HepG2 (cell line): ENCODE measurements around the gene SMCHD1. TPM values are rescaled to one million over a fixed set of nuclear protein-coding genes. Genes with fewer than 3 reads are reported as not detected.

Experiments
- ATAC-seq: fragments of 200-7000 bp; cut with Tn5 transposase; 3 replicates; pipeline ENCODE4 v1.9.1; 2020; ENCODE audit warnings: mild to moderate bottlenecking, moderate library complexity
- BruUV-seq: library from RNA; stranded (reverse); fragments of 400-500 nt; replicated peaks from 2 replicates; lab custom pipeline; 2021; lab: Mats Ljungman, UMichigan
- CTCF ChIA-PET: fragments of 300-600 bp; formaldehyde crosslinking; extraction: SDS; loops from one replicate; lab custom pipeline; 2021; ENCODE audit warnings: low total read pairs, inconsistent platforms, low intra/inter-chr PET ratio; lab: Yijun Ruan, JAX
- POLR2A ChIA-PET: fragments of 350-600 bp; sonication (Branson Sonifier 250); formaldehyde crosslinking; loops from one replicate; lab custom pipeline; 2020; ENCODE audit warnings: antibody characterized with exemption, inconsistent platforms; lab: Yijun Ruan, JAX
- DNase-seq: peaks from one replicate; pipeline ENCODE4 v3.0.0-alpha.2; 2015; ENCODE audit warnings: low spot score
- FAIRE-seq: peaks from 3 replicates; lab custom pipeline; 2011; peaks lifted over from hg19 to GRCh38; lab: Jason Lieb, UNC
- H2AFZ ChIP-seq: one replicate; pipeline ENCODE4 v1.6.1; 2011; ENCODE audit warnings: low read length, inconsistent platforms
- H3K27ac ChIP-seq: fragments of 300-600 bp; 3 replicates; pipeline ENCODE4 v1.8.0; 2011; ENCODE audit warnings: mixed run types, mild to moderate bottlenecking, mixed read lengths, low read length, inconsistent platforms; ENCODE audit not compliant: insufficient read depth; ENCODE audit errors: extremely low read length
- H3K27me3 ChIP-seq, 2 experiments: fragments of 200-600 bp in 1 of 2; 2 replicates in 1 of 2; 3 replicates in 1 of 2; pipeline versions ENCODE4 v1.6.0 to v1.8.0; 2011; ENCODE audit warnings: low read length in 2 of 2, mild to moderate bottlenecking in 2 of 2, moderate library complexity in 2 of 2, inconsistent platforms in 1 of 2; ENCODE audit not compliant: insufficient read depth in 2 of 2, control insufficient read depth in 1 of 2
- H3K36me3 ChIP-seq, 2 experiments: fragments of 200-600 bp in 1 of 2; replicated peaks in 1 of 2; 2 replicates in 1 of 2; 3 replicates in 1 of 2; pipeline versions ENCODE4 v1.5.1 to v1.8.0; 2011; ENCODE audit warnings: low read length in 2 of 2, inconsistent platforms in 1 of 2; ENCODE audit not compliant: insufficient read depth in 2 of 2, control insufficient read depth in 1 of 2
- H3K4me1 ChIP-seq: 2 replicates; pipeline ENCODE4 v1.5.1; 2012; ENCODE audit warnings: low read length, inconsistent platforms; ENCODE audit not compliant: insufficient read depth
- H3K4me2 ChIP-seq: 2 replicates; pipeline ENCODE4 v1.6.0; 2011; ENCODE audit warnings: low read depth, low read length, inconsistent platforms
- H3K4me3 ChIP-seq, 3 experiments: fragments of 200-600 bp in 1 of 3; sonication (generic), shearing (Covaris generic) in 1 of 3; replicated peaks in 1 of 3; 2 replicates each; pipeline ENCODE4 v1.5.1; 2011 to 2016; ENCODE audit warnings: low read length in 3 of 3, inconsistent platforms in 2 of 3, low read depth in 2 of 3, mild to moderate bottlenecking in 2 of 3, control low read depth in 1 of 3, mixed read lengths in 1 of 3; ENCODE audit not compliant: insufficient read depth in 1 of 3
- H3K79me2 ChIP-seq: one replicate; pipeline ENCODE4 v1.6.1; 2011; ENCODE audit warnings: low read length, inconsistent platforms; ENCODE audit not compliant: insufficient read depth
- H3K9ac ChIP-seq: 2 replicates; pipeline ENCODE4 v1.6.0; 2011; ENCODE audit warnings: mild to moderate bottlenecking, low read depth, low read length, inconsistent platforms; ENCODE audit not compliant: insufficient read depth
- H3K9me3 ChIP-seq: 2 replicates; pipeline ENCODE4 v1.5.1; 2012; ENCODE audit warnings: mild to moderate bottlenecking, low read length
- H4K20me1 ChIP-seq: 2 replicates; pipeline ENCODE4 v1.6.0; 2011; ENCODE audit warnings: inconsistent platforms, mild to moderate bottlenecking, low read length, moderate library complexity; ENCODE audit not compliant: insufficient read depth
- CREB1 ChIP-seq, 2 experiments: fragments of 450-650 bp in 1 of 2; IDR thresholded peaks; 2 replicates each; pipeline ENCODE4 v1.6.1; 2016 to 2017; ENCODE audit warnings: control low read depth in 1 of 2, mild to moderate bottlenecking in 1 of 2, missing compliant biosample characterization in 1 of 2, missing genetic modification characterization in 1 of 2
- KAT7 ChIP-seq: IDR thresholded peaks from 2 replicates; pipeline ENCODE4 v1.6.1; 2018; ENCODE audit warnings: borderline replicate concordance, missing compliant biosample characterization
- KMT2A ChIP-seq: sonication (generic); formaldehyde crosslinking; IDR thresholded peaks from 2 replicates; pipeline ENCODE4 v1.4.0; 2020; ENCODE audit warnings: missing genetic modification reagents
- MBNL3 ChIP-seq: fragments of 250-450 bp; sonication (Bioruptor Pico); conservative IDR thresholded peaks from 2 replicates; pipeline ENCODE4 v1.8.0; 2022; ENCODE audit warnings: mild to moderate bottlenecking, inconsistent platforms
- RBFOX2 ChIP-seq: fragments of 200-400 bp; formaldehyde crosslinking; IDR thresholded peaks from 2 replicates; pipeline ENCODE4 v1.6.1; 2017; ENCODE audit warnings: low read depth, mild to moderate bottlenecking, low read length
- TEAD2 ChIP-seq: sonication (generic); formaldehyde crosslinking; IDR thresholded peaks from 2 replicates; pipeline ENCODE4 v1.9.0; 2021; ENCODE audit warnings: missing genetic modification reagents
- ZC3H4 ChIP-seq: sonication (generic); formaldehyde crosslinking; IDR thresholded peaks from 2 replicates; pipeline ENCODE4 v1.4.0; 2020; ENCODE audit warnings: missing genetic modification reagents, borderline replicate concordance
- ZNF124 ChIP-seq: sonication (generic); formaldehyde crosslinking; IDR thresholded peaks from 2 replicates; pipeline ENCODE4 v1.4.0; 2020; ENCODE audit warnings: missing genetic modification reagents
- ZNF234 ChIP-seq: sonication (generic); formaldehyde crosslinking; conservative IDR thresholded peaks from 2 replicates; pipeline ENCODE4 v1.5.1; 2020; ENCODE audit warnings: mild to moderate bottlenecking, missing genetic modification reagents
- ZNF367 ChIP-seq: sonication (generic); formaldehyde crosslinking; IDR thresholded peaks from 2 replicates; pipeline ENCODE4 v1.4.0; 2020; ENCODE audit warnings: missing genetic modification reagents, borderline replicate concordance
- ZNF383 ChIP-seq: sonication (generic); formaldehyde crosslinking; IDR thresholded peaks from 2 replicates; pipeline ENCODE4 v1.4.0; 2020; ENCODE audit warnings: missing genetic modification reagents, mild to moderate bottlenecking, borderline replicate concordance
- ZNF562 ChIP-seq: sonication (generic); formaldehyde crosslinking; IDR thresholded peaks from 2 replicates; pipeline ENCODE4 v1.8.0; 2022; ENCODE audit warnings: missing genetic modification reagents, borderline replicate concordance
- ZNF629 ChIP-seq: sonication (generic); formaldehyde crosslinking; conservative IDR thresholded peaks from 2 replicates; pipeline ENCODE4 v1.5.0; 2020; ENCODE audit warnings: missing genetic modification reagents
- ZNF737 ChIP-seq: sonication (generic); formaldehyde crosslinking; IDR thresholded peaks from 2 replicates; pipeline ENCODE4 v1.5.0; 2020; ENCODE audit warnings: missing genetic modification reagents, mild to moderate bottlenecking, borderline replicate concordance
- WGBS: methylation state at CpG from one replicate; pipeline ENCODE4 v1.1.6; 2017; ENCODE audit warnings: low lambda C conversion rate; 5-methylcytosine and 5-hydroxymethylcytosine counted together
- in situ Hi-C: cut with HindIII; loops from 2 replicates; pipeline ENCODE4 v1.10.0; 2017; ENCODE audit warnings: low pct_unique_long_range_greater_than_20kb; ENCODE audit not compliant: extremely low pct_ligation_motif_present
- intact Hi-C: fragments of 100-400 bp; cut with micrococcal nuclease; formaldehyde crosslinking; loops from one replicate; pipeline ENCODE4 v1.10.0; 2022; ENCODE audit not compliant: unreplicated experiment
- polyA plus RNA-seq, 8 experiments: library from polyadenylated mRNA; depleted of rRNA in 3 of 8; stranded (reverse) in 7 of 8; unstranded in 1 of 8; fragments of >200 nt; fragmentation: Illumina TruSeq in 4 of 8; extraction: Trizol in 4 of 8; gene quantifications; 2 replicates each; pipeline versions ENCODE4 v1.2.1 to v1.2.3, GENCODE V29; 2011 to 2016; ENCODE audit warnings: low read depth in 4 of 8, missing spikeins in 1 of 8, mixed read lengths in 1 of 8; ENCODE audit not compliant: insufficient read depth in 1 of 8
- total RNA-seq, 5 experiments: library from RNA; depleted of rRNA; stranded (reverse); fragments of >200 nt; fragmentation: Illumina TruSeq; extraction: Trizol; gene quantifications; 2 replicates each; pipeline ENCODE4 v1.2.3, GENCODE V29; 2016; ENCODE audit warnings: low read depth in 1 of 5
- TF ChIP-seq, protein P1 (sequence below): fragments of 450-650 bp; IDR thresholded peaks from 2 replicates; pipeline ENCODE4 v1.6.1; 2016
- TF ChIP-seq, protein P2 (sequence below): IDR thresholded peaks from 2 replicates; pipeline ENCODE4 v1.6.1; 2016; ENCODE audit warnings: mild to moderate bottlenecking
- TF ChIP-seq, protein P3 (sequence below): sonication (generic); formaldehyde crosslinking; IDR thresholded peaks from 2 replicates; pipeline ENCODE4 v1.4.0; 2020; ENCODE audit warnings: missing genetic modification reagents

Gene SMCHD1
- total and polyA plus RNA-seq, 2 of the 13 experiments (the other 11 are each of a cell fraction or from before 2014, with no cell fraction given): 21.4 to 93.6 TPM

DNA sequence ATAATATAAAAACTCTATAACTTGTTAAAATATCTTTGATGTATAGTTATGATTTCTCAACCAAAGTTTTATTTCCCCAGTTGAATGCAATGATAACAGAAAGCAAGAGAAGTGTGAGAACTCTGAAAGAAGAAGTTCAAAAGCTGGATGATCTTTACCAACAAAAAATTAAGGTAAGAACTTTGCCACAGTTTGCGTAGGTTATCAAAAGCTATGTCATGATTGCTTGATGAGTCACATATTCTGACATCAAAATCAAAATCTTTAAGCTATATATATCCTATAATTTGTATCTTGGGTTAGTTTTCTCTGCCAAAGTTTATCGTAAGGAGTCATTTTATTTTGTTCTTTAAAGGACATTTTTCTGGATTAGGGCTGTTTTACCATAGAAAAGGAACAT, 49.2 kb upstream of the SMCHD1 start:
- Histone ChIP-seq H3K4me2 (no peak overlapping the region), H4K20me1 (no peaks in the 10 kb centered on the region), H3K9ac (no peak overlapping the region), H3K4me1 (no peaks in the 10 kb centered on the region), H3K36me3 (peaks cover 2 to 29% of the 10 kb centered on the region in 2 experiments; a peak in 4 of 5 replicates), H2AFZ (no peak overlapping the region), H3K27ac (no peak overlapping the region), H3K4me3 (no peak overlapping the region), H3K9me3 (no peaks in the 10 kb centered on the region), H3K79me2 (no peaks in the 10 kb centered on the region), H3K27me3 (no peaks in the 10 kb centered on the region)
- in situ Hi-C loops: no loop called here
- intact Hi-C loops: no loop called here
- ATAC-seq (no peak), FAIRE-seq (no peak), DNase-seq (no peak)
- 98% methylated on average over 2 of the region's 2 CpGs for WGBS
- CTCF ChIA-PET: no interaction called here
- TF ChIP-seq ZNF234 (CRISPR knock-in tag) (no peak), ZNF562 (CRISPR knock-in tag) (no peak), CREB1 (IDR thresholded peaks at IDR 0.05) (no peak), CREB1 (CRISPR knock-in tag; IDR thresholded peaks at IDR 0.05) (no peak), ZC3H4 (no peak), MBNL3 (no peak), ZNF367 (CRISPR knock-in tag) (no peak), KMT2A (CRISPR knock-in tag) (no peak), ZNF383 (CRISPR knock-in tag) (no peak), TEAD2 (no peak), ZNF629 (CRISPR knock-in tag) (no peak), ZNF737 (no peak), KAT7 (CRISPR knock-in tag) (no peak), RBFOX2 (no peak), ZNF124 (CRISPR knock-in tag) (no peak)
- TF ChIP-seq, protein P1, sequence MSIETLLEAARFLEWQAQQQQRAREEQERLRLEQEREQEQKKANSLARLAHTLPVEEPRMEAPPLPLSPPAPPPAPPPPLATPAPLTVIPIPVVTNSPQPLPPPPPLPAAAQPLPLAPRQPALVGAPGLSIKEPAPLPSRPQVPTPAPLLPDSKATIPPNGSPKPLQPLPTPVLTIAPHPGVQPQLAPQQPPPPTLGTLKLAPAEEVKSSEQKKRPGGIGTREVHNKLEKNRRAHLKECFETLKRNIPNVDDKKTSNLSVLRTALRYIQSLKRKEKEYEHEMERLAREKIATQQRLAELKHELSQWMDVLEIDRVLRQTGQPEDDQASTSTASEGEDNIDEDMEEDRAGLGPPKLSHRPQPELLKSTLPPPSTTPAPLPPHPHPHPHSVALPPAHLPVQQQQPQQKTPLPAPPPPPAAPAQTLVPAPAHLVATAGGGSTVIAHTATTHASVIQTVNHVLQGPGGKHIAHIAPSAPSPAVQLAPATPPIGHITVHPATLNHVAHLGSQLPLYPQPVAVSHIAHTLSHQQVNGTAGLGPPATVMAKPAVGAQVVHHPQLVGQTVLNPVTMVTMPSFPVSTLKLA: no peak
- TF ChIP-seq, protein P2, sequence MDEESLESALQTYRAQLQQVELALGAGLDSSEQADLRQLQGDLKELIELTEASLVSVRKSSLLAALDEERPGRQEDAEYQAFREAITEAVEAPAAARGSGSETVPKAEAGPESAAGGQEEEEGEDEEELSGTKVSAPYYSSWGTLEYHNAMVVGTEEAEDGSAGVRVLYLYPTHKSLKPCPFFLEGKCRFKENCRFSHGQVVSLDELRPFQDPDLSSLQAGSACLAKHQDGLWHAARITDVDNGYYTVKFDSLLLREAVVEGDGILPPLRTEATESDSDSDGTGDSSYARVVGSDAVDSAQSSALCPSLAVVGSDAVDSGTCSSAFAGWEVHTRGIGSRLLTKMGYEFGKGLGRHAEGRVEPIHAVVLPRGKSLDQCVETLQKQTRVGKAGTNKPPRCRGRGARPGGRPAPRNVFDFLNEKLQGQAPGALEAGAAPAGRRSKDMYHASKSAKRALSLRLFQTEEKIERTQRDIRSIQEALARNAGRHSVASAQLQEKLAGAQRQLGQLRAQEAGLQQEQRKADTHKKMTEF (CRISPR knock-in tag): no peak
- TF ChIP-seq, protein P3, sequence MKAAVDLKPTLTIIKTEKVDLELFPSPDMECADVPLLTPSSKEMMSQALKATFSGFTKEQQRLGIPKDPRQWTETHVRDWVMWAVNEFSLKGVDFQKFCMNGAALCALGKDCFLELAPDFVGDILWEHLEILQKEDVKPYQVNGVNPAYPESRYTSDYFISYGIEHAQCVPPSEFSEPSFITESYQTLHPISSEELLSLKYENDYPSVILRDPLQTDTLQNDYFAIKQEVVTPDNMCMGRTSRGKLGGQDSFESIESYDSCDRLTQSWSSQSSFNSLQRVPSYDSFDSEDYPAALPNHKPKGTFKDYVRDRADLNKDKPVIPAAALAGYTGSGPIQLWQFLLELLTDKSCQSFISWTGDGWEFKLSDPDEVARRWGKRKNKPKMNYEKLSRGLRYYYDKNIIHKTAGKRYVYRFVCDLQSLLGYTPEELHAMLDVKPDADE (CRISPR knock-in tag): no peak
- POLR2A ChIA-PET: no interaction called here
- BruUV-seq: no TSS peak
